Measurements from ENCODE around the gene BFSP1. TPM values are rescaled to one million over a fixed set of nuclear protein-coding genes. Genes with fewer than 3 reads are reported as not detected.

BFSP1 gene
- total RNA-seq, 1 experiment from 2014 or later = not detected

- Histone ChIP-seq H2AFZ (ENCODE audit: low read length) (no peak overlapping the region), H3K27ac (ENCODE audit: low read length) (no peak overlapping the region), H3K9ac (ENCODE audit: low read length) (no peak overlapping the region)
Observed at GRCh38 chr20:17545127-17545526, 13.9 kb upstream of the BFSP1 start.

GRCh38 chr20:17543531-17544131, 12.5 kb upstream of the BFSP1 start:
- no peaks in the 10 kb centered on the region for H3K27me3 ChIP-seq (ENCODE audit: low read length)
- H3K9me3 ChIP-seq (ENCODE audit: low read length) = no peaks in the 10 kb centered on the region
- H3K4me3 ChIP-seq (ENCODE audit: low read length) = no peak overlapping the region

More at GRCh38 chr20:17545127-17545526, 13.9 kb upstream of the BFSP1 start:
- H4K20me1 ChIP-seq (ENCODE audit: insufficient read depth, low read depth, low read length) = no peaks in the 10 kb centered on the region
- H3K4me1 ChIP-seq (ENCODE audit: low read length) = no peaks in the 10 kb centered on the region
- H3K9me2 ChIP-seq (replicated peaks; ENCODE audit: insufficient read depth, low read length) = no peaks in the 10 kb centered on the region
- no peaks in the 10 kb centered on the region for H3K36me3 ChIP-seq (ENCODE audit: insufficient read depth, low read length)
- H3K4me2 ChIP-seq (ENCODE audit: low read depth, low read length, poor library complexity, severe bottlenecking) = no peak overlapping the region
- no peaks in the 10 kb centered on the region for H3K79me2 ChIP-seq (ENCODE audit: low read length)
- H3K9me3 ChIP-seq (ENCODE audit: low read length) = no peaks in the 10 kb centered on the region
- H3K4me3 ChIP-seq (ENCODE audit: low read length) = no peak overlapping the region
- no peak for DNase-seq
- no peaks in the 10 kb centered on the region for H3K27me3 ChIP-seq (ENCODE audit: low read length)

GRCh38 chr20:17542993-17543412, 11.8 kb upstream of the BFSP1 start:
- Histone ChIP-seq H3K27me3 (ENCODE audit: low read length) (no peaks in the 10 kb centered on the region), H3K27ac (ENCODE audit: low read length) (no peak overlapping the region), H4K20me1 (ENCODE audit: insufficient read depth, low read depth, low read length) (no peaks in the 10 kb centered on the region), H3K4me3 (ENCODE audit: low read length) (no peak overlapping the region), H2AFZ (ENCODE audit: low read length) (no peak overlapping the region), H3K9ac (ENCODE audit: low read length) (no peak overlapping the region), H3K9me3 (ENCODE audit: low read length) (no peaks in the 10 kb centered on the region), H3K36me3 (ENCODE audit: insufficient read depth, low read length) (no peaks in the 10 kb centered on the region), H3K9me2 (replicated peaks; ENCODE audit: insufficient read depth, low read length) (no peaks in the 10 kb centered on the region), H3K4me2 (ENCODE audit: low read depth, low read length, poor library complexity, severe bottlenecking) (no peak overlapping the region), H3K4me1 (ENCODE audit: low read length) (no peaks in the 10 kb centered on the region), H3K79me2 (ENCODE audit: low read length) (no peaks in the 10 kb centered on the region)
- no peak for DNase-seq

More at GRCh38 chr20:17543531-17544131, 12.5 kb upstream of the BFSP1 start:
- no peak overlapping the region for H3K27ac ChIP-seq (ENCODE audit: low read length)
- no peak overlapping the region for H2AFZ ChIP-seq (ENCODE audit: low read length)
- no peak overlapping the region for H3K9ac ChIP-seq (ENCODE audit: low read length)
- H3K4me2 ChIP-seq (ENCODE audit: low read depth, low read length, poor library complexity, severe bottlenecking) = no peak overlapping the region
- no peaks in the 10 kb centered on the region for H3K9me2 ChIP-seq (replicated peaks; ENCODE audit: insufficient read depth, low read length)
- no peaks in the 10 kb centered on the region for H4K20me1 ChIP-seq (ENCODE audit: insufficient read depth, low read depth, low read length)
- no peak for DNase-seq
- no peaks in the 10 kb centered on the region for H3K36me3 ChIP-seq (ENCODE audit: insufficient read depth, low read length)
- no peaks in the 10 kb centered on the region for H3K79me2 ChIP-seq (ENCODE audit: low read length)
- H3K4me1 ChIP-seq (ENCODE audit: low read length) = no peaks in the 10 kb centered on the region

- Histone ChIP-seq H3K79me2 (ENCODE audit: low read length) (no peaks in the 10 kb centered on the region), H3K9me2 (replicated peaks; ENCODE audit: insufficient read depth, low read length) (no peaks in the 10 kb centered on the region), H4K20me1 (ENCODE audit: insufficient read depth, low read depth, low read length) (no peaks in the 10 kb centered on the region), H3K4me3 (ENCODE audit: low read length) (no peak overlapping the region), H3K9me3 (ENCODE audit: low read length) (no peaks in the 10 kb centered on the region), H3K9ac (ENCODE audit: low read length) (no peak overlapping the region), H3K27ac (ENCODE audit: low read length) (no peak overlapping the region), H2AFZ (ENCODE audit: low read length) (no peak overlapping the region), H3K36me3 (ENCODE audit: insufficient read depth, low read length) (no peaks in the 10 kb centered on the region), H3K4me2 (ENCODE audit: low read depth, low read length, poor library complexity, severe bottlenecking) (no peak overlapping the region), H3K4me1 (ENCODE audit: low read length) (no peaks in the 10 kb centered on the region), H3K27me3 (ENCODE audit: low read length) (no peaks in the 10 kb centered on the region)
- DNase-seq = no peak
Observed at GRCh38 chr20:17542481-17542880, 11.3 kb upstream of the BFSP1 start.

- H4K20me1 ChIP-seq (ENCODE audit: insufficient read depth, low read depth, low read length) = no peaks in the 10 kb centered on the region
- H3K4me3 ChIP-seq (ENCODE audit: low read length) = no peak overlapping the region
- H2AFZ ChIP-seq (ENCODE audit: low read length) = no peak overlapping the region
- no peak overlapping the region for H3K9ac ChIP-seq (ENCODE audit: low read length)
- DNase-seq = no peak
- no peak overlapping the region for H3K27ac ChIP-seq (ENCODE audit: low read length)
- no peaks in the 10 kb centered on the region for H3K27me3 ChIP-seq (ENCODE audit: low read length)
- H3K79me2 ChIP-seq (ENCODE audit: low read length) = no peaks in the 10 kb centered on the region
- H3K9me3 ChIP-seq (ENCODE audit: low read length) = no peaks in the 10 kb centered on the region
- no peaks in the 10 kb centered on the region for H3K36me3 ChIP-seq (ENCODE audit: insufficient read depth, low read length)
- H3K4me1 ChIP-seq (ENCODE audit: low read length) = peaks cover 3% of the 10 kb centered on the region; the same call in 1 of the 2 replicates
- H3K4me2 ChIP-seq (ENCODE audit: low read depth, low read length, poor library complexity, severe bottlenecking) = no peak overlapping the region
- no peaks in the 10 kb centered on the region for H3K9me2 ChIP-seq (replicated peaks; ENCODE audit: insufficient read depth, low read length)
Observed at GRCh38 chr20:17541996-17542395, 10.8 kb upstream of the BFSP1 start.

GRCh38 chr20:17541596-17541995, 10.4 kb upstream of the BFSP1 start:
- no peaks in the 10 kb centered on the region for H3K9me2 ChIP-seq (replicated peaks; ENCODE audit: insufficient read depth, low read length)
- H3K27me3 ChIP-seq (ENCODE audit: low read length) = no peaks in the 10 kb centered on the region
- no peak overlapping the region for H3K4me2 ChIP-seq (ENCODE audit: low read depth, low read length, poor library complexity, severe bottlenecking)
- no peak overlapping the region for H3K4me3 ChIP-seq (ENCODE audit: low read length)
- DNase-seq = no peak
- no peak overlapping the region for H3K27ac ChIP-seq (ENCODE audit: low read length)
- no peak overlapping the region for H3K9ac ChIP-seq (ENCODE audit: low read length)
- H3K9me3 ChIP-seq (ENCODE audit: low read length) = no peaks in the 10 kb centered on the region
- no peaks in the 10 kb centered on the region for H4K20me1 ChIP-seq (ENCODE audit: insufficient read depth, low read depth, low read length)
- no peaks in the 10 kb centered on the region for H3K79me2 ChIP-seq (ENCODE audit: low read length)
- H3K4me1 ChIP-seq (ENCODE audit: low read length) = peaks cover 3% of the 10 kb centered on the region; the same call in 1 of the 2 replicates
- H2AFZ ChIP-seq (ENCODE audit: low read length) = no peak overlapping the region
- H3K36me3 ChIP-seq (ENCODE audit: insufficient read depth, low read length) = no peaks in the 10 kb centered on the region

- no peak overlapping the region for H3K4me3 ChIP-seq (ENCODE audit: low read length)
- no peaks in the 10 kb centered on the region for H4K20me1 ChIP-seq (ENCODE audit: insufficient read depth, low read depth, low read length)
- H3K27ac ChIP-seq (ENCODE audit: low read length) = no peak overlapping the region
- H3K9me3 ChIP-seq (ENCODE audit: low read length) = no peaks in the 10 kb centered on the region
- H2AFZ ChIP-seq (ENCODE audit: low read length) = no peak overlapping the region
- no peak overlapping the region for H3K9ac ChIP-seq (ENCODE audit: low read length)
- no peaks in the 10 kb centered on the region for H3K79me2 ChIP-seq (ENCODE audit: low read length)
- H3K4me1 ChIP-seq (ENCODE audit: low read length) = peaks cover 3% of the 10 kb centered on the region; the same call in 1 of the 2 replicates
- no peak overlapping the region for H3K4me2 ChIP-seq (ENCODE audit: low read depth, low read length, poor library complexity, severe bottlenecking)
- H3K27me3 ChIP-seq (ENCODE audit: low read length) = no peaks in the 10 kb centered on the region
- H3K36me3 ChIP-seq (ENCODE audit: insufficient read depth, low read length) = no peaks in the 10 kb centered on the region
- no peaks in the 10 kb centered on the region for H3K9me2 ChIP-seq (replicated peaks; ENCODE audit: insufficient read depth, low read length)
- no peak for DNase-seq
Observed at GRCh38 chr20:17538517-17539170, 7.5 kb upstream of the BFSP1 start.

GRCh38 chr20:17537959-17538358, 6.8 kb upstream of the BFSP1 start:
- Histone ChIP-seq H3K9ac (ENCODE audit: low read length) (no peak overlapping the region), H3K36me3 (ENCODE audit: insufficient read depth, low read length) (no peaks in the 10 kb centered on the region), H3K4me3 (ENCODE audit: low read length) (no peak overlapping the region), H3K9me2 (replicated peaks; ENCODE audit: insufficient read depth, low read length) (no peaks in the 10 kb centered on the region), H2AFZ (ENCODE audit: low read length) (no peak overlapping the region), H3K4me1 (ENCODE audit: low read length) (peaks cover 8% of the 10 kb centered on the region), H3K9me3 (ENCODE audit: low read length) (no peaks in the 10 kb centered on the region), H3K27ac (ENCODE audit: low read length) (no peak overlapping the region), H3K4me2 (ENCODE audit: low read depth, low read length, poor library complexity, severe bottlenecking) (no peak overlapping the region), H4K20me1 (ENCODE audit: insufficient read depth, low read depth, low read length) (no peaks in the 10 kb centered on the region), H3K79me2 (ENCODE audit: low read length) (no peaks in the 10 kb centered on the region), H3K27me3 (ENCODE audit: low read length) (no peaks in the 10 kb centered on the region)
- DNase-seq = no peak
